ENCODE results near the gene RAP1GDS1.

- TF ChIP-seq EZH2 (IDR thresholded peaks at IDR 0.05; ENCODE audit: insufficient read depth, poor library complexity, severe bottlenecking), result no peak
- no peak for TF ChIP-seq EZH2phosphoT487 (IDR thresholded peaks at IDR 0.05; ENCODE audit: insufficient read depth, low read depth)
These were observed 1.2 kb downstream of the RAP1GDS1 start for GRCh38 chr4:98262431-98262830.
